GM19397 (cell line): Measurements from ENCODE around the gene SLC30A2.

Source experiments
- ATAC-seq: cut with Tn5 transposase; IDR thresholded peaks from one replicate; pipeline ENCODE4 v1.9.1; 2021; ENCODE audit warnings: mild to moderate bottlenecking, moderate library complexity; ENCODE audit not compliant: unreplicated experiment

SLC30A2 gene

DNA sequence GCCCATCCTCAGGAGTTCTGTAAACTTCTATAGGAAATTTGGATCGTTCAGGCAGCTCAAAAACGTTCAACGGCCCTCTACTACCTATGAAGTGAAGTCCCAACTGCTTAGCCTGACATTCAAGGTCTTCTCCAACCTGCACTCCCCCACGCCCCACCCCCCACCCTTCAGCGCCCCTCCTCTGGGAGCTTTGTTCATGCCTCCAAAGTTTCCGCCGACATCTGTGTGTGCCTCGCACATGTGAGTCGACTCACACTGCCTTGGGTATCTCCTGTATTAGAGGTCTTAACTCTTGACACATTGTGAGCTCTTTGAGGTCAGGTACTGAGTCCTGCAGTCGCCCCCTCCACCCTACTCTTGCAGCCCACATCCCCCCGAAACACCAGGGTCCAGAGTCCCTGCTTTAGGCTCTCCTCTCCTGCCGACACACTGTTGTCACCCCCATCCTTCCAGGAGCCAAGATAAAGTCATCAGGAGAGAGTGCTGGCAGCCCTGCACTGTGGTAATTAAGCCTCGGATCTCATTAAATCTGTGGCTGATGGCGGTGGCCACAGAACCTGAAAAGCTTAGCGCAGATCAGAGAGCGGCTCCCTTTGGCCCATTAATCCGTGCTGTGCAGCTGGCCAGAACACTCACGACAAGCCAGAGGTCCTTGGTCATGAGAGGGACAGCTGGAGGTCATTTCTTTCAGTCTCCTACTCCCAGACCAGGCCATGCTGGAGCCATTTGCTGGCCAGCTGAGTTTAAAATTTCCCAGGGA lies 46.7 kb downstream of the SLC30A2 start:
- ATAC-seq: no peak

- peak; percentile 87 for ATAC-seq
Observed at GRCh38 chr1:25997828-25998761, 47.8 kb downstream of the SLC30A2 start, which contains the start of gene PAFAH2. Gene PAFAH2 (minus strand): TSS chr1:25998063. CDS start chr1:25990816, 7,247 bp downstream.

- no peak for ATAC-seq
Observed at GRCh38 chr1:25996966-25997827, 48.7 kb downstream of the SLC30A2 start.

- ATAC-seq: no peak
Observed at GRCh38 chr1:25994402-25995150, 51.3 kb downstream of the SLC30A2 start.

DNA sequence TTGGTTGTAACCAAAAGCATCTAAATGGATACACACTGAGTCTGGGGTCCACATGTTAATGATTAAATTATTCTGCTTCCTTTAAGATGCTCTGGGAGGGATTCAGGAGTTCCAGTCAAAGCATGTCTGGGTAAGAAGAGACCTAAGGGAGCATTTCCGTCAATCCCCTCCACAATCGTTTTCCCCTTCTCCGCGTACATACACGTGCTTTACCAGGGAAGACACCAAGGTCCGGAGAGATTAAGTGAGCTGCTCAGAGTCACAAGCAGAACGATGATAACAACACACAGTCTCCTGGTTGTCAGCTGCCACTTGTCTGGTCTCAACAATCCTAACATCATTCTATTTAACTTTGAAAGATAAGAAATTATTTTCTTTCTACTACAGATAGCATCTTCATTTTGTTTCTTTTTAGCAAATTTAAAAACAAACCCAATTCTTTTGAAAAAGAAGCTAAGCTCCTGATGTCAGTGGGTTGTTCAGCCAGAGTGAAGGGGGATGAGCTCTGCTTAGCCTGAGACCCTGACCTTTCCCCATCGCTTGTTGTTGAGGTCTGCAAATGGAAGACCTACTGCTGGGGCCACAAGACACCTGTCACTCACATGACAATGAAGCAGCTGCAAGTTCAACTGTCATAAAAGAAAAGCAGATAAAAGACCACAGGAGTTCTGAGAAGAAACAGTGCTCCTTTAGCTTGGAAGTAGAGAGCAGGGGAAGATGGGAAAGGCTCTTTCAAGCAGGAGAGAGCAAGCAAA lies 52.5 kb downstream of the SLC30A2 start:
- ATAC-seq: no peak

DNA sequence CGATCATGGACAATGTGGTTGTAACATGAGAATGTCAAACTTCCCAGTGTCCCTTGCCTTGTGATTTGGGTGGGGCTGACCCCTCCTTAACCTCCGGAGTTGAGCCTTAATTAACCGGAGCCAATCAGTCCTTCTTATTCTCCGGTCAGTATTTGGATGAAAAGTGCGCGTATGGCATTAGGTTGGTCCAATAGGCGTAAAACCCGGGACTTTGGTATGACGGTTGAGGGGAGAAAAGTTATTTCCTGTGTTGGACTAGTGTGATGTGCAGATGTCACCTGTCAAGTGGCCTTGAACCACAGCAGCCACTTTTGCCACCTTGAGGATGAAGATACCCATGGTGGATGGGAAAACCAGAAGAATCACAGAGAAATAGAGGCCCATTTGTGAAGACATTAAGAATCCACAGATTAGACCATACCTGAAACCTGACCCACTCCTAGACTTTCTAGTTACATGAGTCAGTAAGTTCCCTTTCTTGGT lies 53.2 kb downstream of the SLC30A2 start:
- ATAC-seq: no peak

GRCh38 chr1:25991937-25992688 lies 53.8 kb downstream of the SLC30A2 start:
- no peak for ATAC-seq

DNA sequence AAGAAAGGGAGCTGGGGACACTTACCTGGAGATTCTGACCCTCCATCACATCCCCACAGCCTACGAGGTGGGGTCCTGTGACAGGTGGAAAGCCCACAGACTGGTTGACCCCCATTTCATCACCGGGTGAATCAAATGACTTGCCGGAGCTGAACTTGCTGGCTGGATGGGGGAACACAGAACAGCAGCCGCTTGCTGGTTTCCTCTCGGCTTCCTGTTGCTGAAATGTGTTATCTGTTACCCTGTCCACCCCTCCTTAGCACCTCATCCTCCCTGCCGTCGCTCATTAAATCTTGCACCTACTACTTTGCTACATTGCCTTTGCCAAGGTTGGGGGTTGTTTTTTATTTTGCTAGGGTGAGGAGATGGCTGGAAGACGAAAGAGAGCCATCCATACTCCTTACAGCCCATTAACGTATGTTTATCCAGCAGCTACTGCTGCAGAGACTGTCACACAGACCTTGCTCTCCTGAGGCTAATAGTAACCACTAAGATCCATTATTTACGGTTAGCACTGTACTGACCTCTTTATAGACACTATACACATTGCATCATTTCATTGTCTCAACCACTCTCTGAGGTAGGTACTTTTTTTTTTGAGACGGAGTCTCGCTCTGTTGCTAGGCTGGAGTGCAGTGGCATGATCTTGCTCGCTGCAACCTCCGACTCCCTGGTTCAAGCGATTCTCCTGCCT lies 55.1 kb downstream of the SLC30A2 start:
- no peak for ATAC-seq

DNA sequence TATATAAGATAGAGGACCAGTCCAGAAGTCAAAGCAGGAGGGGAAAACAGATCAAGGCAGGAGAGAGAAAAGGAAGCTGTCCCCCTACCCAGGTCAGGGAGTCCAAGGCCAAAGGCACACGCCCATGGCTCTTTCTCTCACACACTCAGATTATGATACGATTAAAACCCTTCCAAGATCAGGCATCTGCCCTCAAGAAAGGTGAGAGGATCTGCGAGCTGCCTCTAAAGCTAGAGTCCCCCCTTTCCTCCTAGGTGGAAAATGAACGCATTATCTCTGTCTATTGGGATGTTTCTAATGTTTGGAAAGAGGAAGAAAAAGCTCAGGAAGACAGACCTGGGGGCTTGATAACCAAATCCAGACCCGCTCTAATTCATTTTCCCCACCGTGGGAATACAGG lies 55.7 kb downstream of the SLC30A2 start:
- no peak for ATAC-seq

DNA sequence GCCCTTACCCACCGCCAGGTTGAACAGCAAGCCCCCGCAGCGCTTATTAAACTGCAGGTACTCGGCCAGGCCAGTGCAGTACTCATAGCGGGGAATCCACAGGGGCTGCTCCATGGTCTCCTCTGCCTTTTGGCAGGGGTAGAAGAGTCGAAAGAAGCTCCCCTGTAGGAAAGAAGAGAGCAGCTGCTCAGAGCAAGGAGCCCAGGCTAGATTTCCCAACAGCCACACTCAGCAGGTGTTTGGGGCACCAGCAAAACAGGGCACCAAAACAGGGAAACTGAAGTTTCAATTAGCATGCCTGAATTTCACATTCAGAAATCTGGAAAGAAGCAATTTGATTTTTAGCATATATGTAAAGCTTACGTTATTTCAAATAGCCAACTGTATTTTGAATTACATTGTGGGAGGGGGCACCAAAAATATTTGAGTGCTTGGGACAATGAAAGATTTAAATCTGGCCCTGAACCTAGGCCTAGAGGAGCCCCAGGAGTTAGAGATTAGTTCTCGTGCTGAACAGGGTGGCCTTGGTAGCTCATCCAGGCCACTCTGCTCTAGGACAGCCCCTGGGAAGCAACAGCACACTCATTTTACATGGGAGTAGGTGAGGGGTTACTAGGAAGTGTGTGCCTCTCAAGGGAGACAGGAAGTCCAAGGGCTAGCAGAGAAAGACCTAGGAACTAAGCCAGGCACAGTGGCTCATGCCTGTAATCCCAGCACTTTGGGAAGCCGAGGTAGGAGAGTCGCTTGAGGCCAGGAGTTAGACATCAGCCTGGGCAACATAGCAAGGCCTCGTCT lies 56.3 kb downstream of the SLC30A2 start:
- no peak for ATAC-seq

DNA sequence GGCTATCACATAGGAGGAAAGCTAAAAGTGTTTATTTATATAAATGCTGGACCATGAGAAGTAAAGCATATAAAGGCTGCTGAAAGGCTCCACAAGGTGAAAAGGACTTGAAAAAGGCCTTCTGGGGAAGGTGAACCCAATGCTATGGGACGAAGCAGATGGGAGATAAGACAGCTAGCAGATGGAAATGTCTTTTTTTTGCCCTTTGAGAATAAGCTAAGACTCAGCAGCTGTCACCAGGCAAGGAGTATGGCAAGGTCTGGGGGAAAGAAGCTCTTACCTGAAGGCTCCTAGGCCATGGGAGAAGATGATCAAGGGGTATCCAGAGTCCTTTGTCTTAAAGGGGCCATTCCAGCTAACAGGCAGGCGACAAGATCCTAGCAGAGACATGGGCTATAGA lies 58.0 kb downstream of the SLC30A2 start:
- no peak for ATAC-seq
